ENCODE measurements around the gene KHDC3L. TPM values are rescaled to one million over a fixed set of nuclear protein-coding genes. Genes with fewer than 3 reads are reported as not detected.

The KHDC3L gene
- not detected for total RNA-seq

- ATAC-seq, result no peak
Measured at GRCh38 chr6:73362358-73362757, at the start of gene KHDC3L. KHDC3L (plus strand) TSS chr6:73362658; CDS start chr6:73362730, 72 bp downstream.

DNA sequence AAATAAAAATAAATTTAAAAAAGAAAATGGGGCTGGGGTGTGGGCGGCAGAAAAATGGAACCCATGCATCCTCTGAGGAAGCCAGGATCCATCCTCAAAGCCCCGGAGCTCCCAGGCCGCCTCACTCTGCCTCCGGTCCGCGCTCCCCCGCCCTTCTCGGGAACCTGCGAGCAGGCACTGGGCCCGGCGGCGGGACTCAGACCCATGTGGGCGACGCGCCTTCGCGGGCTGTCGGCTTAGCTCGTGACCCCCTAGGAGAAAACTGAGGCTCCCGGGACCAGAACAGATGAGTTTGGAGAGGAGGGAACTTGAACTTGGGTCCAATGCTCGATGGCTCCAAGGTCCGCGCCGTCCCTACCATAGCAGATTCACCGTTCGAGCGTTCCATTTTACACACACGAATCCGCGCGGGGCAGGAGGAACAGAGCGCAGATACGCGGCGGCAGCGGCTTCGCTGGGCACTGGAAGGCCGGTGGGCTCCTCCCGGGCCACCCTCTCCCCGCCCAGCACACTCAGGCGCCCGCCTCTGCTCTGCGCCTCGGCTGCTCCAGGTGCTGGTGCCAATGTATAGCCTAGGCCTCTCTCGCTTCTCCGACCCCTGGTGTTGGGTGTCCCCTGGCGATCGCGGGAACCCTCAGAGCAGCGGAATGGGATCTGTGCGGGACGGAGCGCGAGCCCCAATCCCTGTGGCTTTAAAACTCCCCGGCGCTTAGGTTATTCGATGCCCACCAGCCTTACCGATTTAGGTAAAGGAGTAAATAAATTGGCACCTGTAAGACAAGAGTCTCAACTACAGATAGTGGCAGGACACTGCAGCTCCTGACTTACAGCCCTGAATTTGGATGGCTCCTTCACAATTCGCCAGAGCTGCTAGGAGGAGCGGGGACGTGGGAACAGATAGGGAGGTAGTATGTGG lies 47.6 kb upstream of the KHDC3L start:
- no peak for ATAC-seq

- ATAC-seq, result no peak
Measured at GRCh38 chr6:73323323-73323722, 39.1 kb upstream of the KHDC3L start.

DNA sequence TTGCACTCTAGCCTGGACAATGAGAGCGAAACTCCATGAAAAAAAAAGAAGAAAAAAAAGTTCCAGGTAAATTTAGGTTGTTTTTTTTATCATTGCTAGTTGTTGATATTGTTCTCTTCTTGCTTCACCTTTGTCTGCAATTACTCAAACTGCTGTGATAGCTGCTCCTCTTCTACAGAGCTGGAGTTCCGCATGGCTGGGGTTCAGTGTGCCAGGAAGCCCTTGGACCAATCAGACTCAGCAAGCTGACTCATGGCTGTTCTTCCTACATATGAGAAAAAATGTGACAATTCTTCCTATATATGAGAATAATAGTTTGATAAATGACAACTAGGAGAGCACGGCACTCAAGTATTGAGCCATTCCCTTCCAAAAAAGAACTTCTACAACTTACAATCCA lies 36.8 kb upstream of the KHDC3L start:
- no peak for ATAC-seq

DNA sequence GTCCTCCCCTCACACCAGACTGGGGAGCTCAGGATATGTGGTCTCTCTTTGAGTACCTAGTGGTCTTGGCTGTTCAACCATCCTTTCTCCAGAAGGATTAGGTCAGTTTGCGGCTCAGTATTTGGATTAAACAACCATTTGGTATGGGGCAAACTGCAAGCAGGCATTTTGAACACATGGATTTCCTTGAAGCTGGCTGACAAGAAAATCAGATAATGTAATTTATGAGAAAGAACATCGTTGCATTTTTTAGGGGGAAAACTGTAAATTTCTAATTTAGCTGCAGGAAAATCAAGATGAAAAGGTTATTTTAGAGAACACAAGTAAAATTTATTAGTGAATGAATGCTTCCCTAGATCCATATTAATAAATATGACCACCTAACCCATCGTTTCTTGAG lies 33.7 kb upstream of the KHDC3L start:
- ATAC-seq, result no peak

GRCh38 chr6:73329201-73329600 lies 33.3 kb upstream of the KHDC3L start:
- ATAC-seq, result no peak

DNA sequence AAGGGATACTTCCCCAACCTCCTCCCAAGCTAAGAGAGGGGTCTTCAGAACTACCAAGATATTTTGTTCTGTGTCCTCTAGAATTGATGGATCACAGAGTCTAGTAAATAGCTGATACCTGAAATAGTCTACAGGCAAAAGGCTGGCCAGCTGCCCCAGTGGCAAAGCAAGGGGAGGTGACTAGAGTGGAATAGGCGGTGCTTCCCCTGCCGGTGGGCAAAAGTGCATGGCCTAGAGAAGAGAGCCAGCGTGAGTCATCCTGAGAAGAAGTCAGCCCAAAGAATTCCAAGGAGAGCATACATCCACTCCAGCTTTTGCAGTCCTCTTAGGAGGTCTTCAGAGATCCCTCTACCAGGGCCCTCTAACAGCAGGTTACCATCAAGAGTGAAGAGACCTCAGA lies 23.1 kb upstream of the KHDC3L start:
- no peak for ATAC-seq

DNA sequence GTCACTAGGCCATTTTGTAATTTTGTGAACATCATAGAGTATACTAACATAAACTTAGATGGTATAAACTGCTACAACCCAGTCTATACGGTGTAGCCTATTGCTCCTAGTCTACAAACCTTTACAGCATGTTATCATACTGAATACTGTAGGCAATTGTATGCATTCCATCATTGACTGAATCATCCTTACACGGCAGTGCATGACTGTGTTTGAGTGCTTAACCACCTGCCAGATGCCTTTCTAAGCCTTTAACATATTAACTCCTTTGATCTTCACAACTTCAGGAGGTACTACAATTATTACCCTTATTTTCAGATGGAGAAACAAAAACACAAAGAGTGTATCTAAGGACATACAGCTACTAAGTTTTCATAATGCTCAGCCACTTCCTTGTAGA lies 22.4 kb upstream of the KHDC3L start:
- peak; percentile 72 for ATAC-seq

DNA sequence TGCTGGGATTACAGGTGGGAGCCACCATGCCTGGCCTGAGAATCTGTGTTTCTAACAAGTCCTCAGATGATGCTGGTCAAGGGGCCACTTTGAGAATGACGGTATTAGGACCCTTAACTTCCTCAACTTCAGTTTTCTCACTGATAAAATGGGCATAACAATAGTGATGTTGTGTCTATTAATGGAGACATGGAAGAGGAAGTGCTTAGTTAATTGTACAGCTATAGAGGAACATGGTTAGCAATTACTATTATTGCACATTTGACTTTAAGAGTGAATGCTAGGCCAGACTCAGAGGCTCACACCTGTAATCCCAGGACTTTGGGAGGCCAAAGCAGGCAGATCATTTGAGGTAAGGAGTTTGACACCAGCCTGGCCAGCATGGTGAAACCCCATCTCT lies 21.1 kb upstream of the KHDC3L start:
- no peak for ATAC-seq

DNA sequence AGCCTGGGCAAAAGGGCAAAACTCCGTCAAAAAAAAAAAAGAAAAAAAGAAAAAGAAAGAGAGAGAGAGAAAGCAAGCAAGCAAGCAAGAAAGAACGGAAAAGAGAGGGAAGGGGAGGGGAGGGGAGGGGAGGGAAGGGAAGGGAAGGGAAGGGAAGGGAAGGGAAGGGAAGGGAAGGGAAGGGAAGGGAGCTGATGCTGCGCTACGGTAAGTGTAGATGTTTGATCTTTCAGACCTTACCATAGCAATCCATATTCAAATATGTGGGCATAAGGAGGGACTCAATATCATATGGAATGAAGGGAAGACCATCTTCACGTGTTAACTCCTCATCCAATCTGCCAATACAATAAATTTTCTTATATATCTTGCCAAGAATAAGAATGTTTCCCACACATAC lies 20.3 kb upstream of the KHDC3L start:
- ATAC-seq, result no peak

DNA sequence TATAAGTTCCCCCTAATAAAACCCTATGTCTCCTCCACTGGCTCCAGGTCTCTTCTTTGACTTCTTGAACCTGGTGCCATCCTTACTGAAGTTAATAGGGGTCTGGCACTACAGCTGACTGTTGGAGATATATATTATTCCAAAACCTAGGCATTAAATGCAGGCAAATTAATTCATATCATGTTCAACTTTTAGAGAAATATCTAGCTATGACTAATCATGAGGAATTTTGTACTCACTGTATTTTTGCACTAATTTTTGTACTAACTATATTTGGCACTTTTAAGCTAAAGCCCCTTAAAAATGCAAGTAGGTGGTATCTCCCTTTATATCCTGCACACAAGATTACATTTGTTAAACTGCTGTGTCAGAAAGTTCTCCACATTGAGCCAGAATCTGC lies 19.3 kb upstream of the KHDC3L start:
- no peak for ATAC-seq

DNA sequence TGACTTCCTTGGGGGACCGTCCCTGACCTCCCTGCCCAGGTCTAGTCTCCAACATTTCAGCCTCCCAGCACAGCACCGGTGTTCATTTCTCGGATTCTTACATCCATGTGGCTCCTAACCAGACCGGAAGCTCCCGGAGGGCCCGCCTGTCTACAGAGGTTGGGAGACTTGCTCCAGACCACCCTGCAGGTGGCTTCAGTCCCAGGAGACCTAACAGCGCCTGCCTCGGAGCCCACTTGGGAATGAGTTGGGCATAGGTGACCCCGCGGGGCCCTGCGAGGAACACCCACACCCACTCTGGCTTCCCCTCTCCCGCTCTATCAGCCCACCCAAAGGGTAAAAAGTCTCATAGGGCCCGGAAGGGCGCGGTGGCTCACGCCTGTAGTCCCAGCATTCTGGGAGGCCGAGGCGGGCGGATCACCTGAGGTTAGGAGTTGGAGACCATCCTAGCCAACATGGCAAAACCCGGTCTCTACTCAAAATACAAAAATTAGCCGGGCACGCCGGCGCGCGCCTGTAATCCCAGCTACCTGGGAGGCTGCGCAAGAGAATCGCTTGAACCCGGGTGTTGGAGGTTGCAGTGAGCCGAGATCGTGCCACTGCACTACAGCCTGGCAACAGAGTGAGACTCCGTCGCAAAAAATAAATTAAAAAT lies 13.8 kb upstream of the KHDC3L start:
- ATAC-seq, result no peak

GRCh38 chr6:73349311-73349710 lies 13.1 kb upstream of the KHDC3L start:
- ATAC-seq, result no peak

GRCh38 chr6:73353636-73354593 lies 8.5 kb upstream of the KHDC3L start, which contains the start of gene DPPA5:
DPPA5 (minus strand) TSS chr6:73354276; CDS start chr6:73354225, 51 bp downstream.
- ATAC-seq, result no peak

DNA sequence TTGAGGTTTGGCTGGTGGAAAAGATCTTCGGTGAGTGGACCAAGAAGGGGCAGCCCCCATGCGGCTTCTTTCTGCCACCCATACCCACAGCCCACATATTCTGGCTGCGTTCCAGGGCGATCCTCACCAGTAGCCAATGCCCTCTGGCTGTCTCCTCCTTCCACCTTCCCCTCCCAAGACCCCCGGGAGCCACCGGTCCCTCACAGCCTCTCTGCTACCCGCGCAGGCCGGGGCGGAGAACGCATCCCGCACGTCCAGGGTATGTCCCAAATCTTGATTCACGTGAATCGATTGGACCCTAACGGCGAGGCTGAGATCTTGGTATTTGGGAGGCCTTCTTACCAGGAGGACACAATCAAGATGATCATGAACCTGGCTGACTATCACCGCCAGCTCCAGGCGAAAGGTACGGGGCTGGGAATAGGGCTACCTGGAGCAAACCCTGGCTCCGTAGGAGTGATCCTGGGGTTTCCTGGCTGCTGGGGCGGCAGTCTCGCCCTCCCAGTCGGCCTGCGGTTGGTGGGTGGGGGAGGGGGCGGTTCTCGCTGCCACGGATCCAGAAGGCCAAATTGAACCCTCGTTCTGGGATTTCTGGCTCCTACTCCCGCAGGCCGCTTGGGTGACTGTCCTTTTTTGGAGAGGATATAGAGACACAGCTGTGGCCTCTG lies 545 bp downstream of the KHDC3L start:
- no peak for ATAC-seq

- ATAC-seq, result no peak
Measured at GRCh38 chr6:73363537-73363875, 1.0 kb downstream of the KHDC3L start.

GRCh38 chr6:73364121-73364520 lies 1.7 kb downstream of the KHDC3L start:
- ATAC-seq, result no peak

DNA sequence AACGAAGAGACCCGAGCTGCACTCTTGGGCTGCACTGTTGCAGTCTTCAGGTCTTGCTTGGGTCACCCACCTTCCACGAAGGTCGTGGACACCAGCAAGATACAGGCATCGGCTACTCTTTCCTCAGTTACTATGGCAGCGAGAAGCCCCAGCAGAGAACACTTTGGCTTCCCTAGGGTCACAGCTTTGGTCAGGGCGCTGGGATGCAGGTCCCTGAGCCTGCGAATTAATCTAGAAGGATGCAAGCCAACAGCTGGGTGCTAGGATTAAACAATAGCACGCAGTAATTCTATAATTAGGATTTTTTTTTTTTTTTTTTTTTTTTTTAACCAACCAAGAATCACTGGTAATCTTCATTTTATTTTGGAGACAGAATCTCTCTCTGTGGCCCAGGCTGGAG lies 2.1 kb downstream of the KHDC3L start:
- ATAC-seq, result no peak

GRCh38 chr6:73367761-73368355 lies 5.4 kb downstream of the KHDC3L start:
- ATAC-seq, result no peak

GRCh38 chr6:73368675-73369074 lies 6.2 kb downstream of the KHDC3L start:
- no peak for ATAC-seq

- ATAC-seq, result no peak
Measured at GRCh38 chr6:73369157-73369556, 6.7 kb downstream of the KHDC3L start.

DNA sequence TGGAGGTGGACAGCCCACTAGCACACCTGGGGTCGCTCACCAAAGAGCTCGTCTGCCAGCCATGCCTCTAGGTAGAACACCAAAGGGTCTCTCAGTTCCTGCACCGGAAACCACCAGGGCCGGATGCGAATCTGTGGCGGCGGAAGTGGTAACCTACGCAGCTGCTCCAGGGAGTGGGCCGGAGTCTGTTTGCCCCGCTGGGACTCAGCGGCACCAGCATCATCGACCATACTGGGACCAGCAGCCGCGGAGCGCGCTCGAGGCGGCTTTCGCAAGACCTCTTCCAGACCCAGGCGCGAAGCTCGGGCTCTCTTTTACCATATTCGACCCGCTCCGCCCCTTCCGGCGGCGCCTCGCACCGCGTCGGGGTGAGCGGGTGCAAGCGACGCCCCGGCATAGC lies 7.1 kb downstream of the KHDC3L start, which contains the start of gene OOEP:
Gene OOEP, minus strand, starts transcription at position 335 of the 400 bp plus-strand sequence. Its CDS starts 105 bp downstream, at position 230.
- no peak for ATAC-seq
